ENCODE data around the gene UBA6.
"Not testable (repeated sequence)": the region's sequence is repeated elsewhere in the genome, so short reads cannot be mapped to it uniquely, and the experiment has no call there.

Gene UBA6

DNA sequence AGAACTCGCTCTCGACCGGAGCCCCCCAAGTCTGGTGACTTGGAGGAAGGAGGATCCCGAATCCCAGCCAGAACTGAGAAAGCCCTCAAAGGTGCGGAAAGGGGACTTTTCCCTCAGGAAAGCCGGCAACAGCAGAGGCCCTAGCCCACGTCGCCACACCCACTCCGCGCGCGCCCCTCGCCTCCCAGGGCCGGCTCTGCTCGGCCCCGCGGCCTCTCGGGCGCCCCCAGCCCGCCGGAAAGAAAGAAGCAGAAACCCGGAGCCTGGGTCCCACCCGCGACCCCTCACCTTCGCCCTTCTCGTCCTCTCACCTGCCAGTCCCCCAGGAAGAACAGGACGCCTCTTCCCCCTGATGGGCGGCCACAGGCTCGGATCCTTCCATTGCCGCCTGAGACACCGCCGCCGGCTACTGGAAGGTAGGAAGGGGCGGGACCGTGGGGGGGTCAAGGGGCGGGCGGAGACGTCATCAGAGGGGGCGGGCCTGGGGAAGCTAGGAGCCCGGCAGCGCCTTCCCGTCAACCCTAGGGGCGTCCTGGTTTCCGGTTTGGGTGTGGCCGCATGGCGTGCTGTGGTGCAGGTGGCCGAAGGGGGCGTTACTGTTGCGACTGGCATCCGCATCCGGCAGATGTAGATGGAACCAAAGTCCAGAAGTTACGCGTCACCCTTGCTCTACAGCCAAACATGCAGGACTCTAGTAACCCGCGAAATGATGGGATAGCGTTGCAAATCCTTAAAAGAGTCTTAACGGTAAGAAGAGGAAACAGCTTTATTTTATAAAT is at the start of gene UBA6:
Gene UBA6, minus strand, starts transcription at position 418 of the 779 bp plus-strand sequence. Its CDS starts 36 bp downstream, at position 382.
- peak; percentile 96 for DNase-seq

DNA sequence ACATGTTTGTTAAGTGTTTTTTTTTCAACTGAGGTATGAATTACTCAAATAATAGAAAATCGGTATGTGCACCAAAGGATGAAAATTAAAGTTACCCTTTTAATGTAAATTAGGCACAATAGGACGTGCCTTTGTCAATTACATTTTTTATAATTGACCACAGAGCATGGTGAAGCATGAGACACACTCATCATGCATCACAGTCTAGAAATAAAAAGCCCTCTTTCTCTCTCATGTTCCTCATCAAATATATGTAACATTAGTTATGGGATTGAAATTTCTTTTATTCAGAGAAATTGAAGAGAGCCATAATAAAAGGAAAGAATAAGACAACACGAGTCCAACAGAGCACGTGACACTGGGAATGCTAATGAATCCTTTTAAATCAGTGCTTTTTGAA is 49.7 kb upstream of the UBA6 start:
- DNase-seq: no peak

- no peak for DNase-seq
Measured at GRCh38 chr4:67749286-67749685, 48.3 kb upstream of the UBA6 start.

DNA sequence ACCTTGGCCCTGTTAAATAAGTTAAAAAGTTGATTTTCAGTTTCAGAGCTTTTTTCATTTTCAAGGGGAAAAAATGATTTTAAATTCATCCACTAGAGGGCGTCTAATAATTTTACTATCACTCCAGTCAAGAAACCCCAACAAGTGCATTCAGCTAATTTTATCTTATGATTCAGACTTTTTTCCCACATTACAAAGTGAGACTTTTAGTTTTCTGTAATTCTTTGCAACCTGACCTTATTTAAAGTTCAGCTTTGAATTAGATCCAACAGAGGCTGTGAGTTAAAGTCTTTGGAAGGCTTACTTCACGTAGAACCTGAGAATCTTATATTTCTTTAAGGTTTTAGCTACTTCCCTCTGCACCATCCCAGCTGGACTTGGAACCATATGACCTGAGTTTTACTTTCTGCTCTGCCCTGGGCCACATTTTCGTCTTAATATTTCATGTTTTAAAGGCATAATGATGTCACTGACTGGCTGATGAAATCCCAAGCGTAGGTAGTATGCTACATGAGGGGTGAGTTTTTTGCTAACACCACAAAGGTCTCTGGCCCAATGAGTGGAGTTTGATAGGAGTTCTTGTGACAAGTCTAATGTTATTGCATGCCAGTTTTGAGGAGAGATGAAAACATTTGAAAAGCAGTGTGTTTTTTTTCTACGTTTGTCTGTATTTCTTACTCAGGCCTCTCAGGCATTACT is 46.0 kb upstream of the UBA6 start:
- peak; percentile 39 for DNase-seq

GRCh38 chr4:67744561-67745283 is 43.8 kb upstream of the UBA6 start:
- no peak for DNase-seq

- no peak for DNase-seq
Measured at GRCh38 chr4:67743194-67743593, 42.2 kb upstream of the UBA6 start.

DNA sequence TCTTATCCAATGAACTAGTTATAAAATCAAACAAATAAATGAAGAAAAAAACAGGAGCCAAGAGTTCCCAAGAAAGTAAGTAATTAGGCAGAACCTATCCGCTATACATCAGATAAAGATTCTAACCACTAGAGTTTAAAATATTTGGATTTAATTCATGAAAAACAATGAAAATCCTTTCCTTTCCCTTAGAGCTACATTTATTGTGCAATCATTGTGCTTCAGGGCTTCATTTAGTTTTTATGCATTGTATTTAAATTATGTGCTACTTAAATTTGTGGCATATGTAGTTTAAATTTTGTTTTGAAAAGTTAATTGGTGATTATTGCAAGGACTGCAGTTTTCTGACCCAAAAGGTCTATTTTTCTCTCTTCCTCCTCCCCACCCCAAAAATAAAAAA is 35.3 kb upstream of the UBA6 start:
- DNase-seq: no peak

DNA sequence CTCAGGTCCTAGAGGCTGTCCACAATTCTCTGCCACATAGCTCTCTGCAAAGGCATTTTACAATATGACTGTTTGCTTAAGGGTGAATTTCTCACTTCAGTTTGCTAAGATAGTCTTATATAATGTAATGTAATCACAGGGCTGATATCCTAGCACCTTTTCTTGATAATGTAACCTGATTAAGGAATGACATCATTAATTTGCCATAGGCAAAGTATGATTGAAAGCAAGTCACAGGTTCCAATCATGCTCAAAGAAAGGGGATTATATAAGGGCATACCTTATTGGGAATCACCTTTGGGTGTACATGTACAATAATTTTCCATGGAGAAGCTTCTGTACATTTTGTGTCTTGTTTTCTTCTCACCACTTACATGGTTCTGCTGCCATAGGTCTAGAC is 34.4 kb upstream of the UBA6 start:
- no peak for DNase-seq

DNA sequence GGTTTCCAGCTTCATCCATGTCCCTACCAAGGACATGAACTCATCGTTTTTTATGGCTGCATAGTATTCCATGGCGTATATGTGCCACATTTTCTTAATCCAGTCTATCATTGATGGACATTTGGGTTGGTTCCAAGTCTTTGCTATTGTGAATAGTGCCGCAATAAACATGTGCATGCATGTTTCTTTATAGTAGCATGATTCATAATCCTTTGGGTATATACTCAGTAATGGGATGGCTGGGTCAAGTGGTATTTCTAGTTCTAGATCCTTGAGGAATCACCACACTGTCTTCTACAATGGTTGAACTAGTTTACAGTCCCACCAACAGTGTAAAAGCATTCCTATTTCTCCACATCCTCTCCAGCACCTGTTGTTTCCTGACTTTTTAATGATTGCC is 29.6 kb upstream of the UBA6 start:
- DNase-seq: not testable (repeated sequence)

- DNase-seq: peak; percentile 68
Measured at GRCh38 chr4:67727124-67727850, 26.3 kb upstream of the UBA6 start.

- no peak for DNase-seq
Measured at GRCh38 chr4:67725981-67726380, 25.0 kb upstream of the UBA6 start.

DNA sequence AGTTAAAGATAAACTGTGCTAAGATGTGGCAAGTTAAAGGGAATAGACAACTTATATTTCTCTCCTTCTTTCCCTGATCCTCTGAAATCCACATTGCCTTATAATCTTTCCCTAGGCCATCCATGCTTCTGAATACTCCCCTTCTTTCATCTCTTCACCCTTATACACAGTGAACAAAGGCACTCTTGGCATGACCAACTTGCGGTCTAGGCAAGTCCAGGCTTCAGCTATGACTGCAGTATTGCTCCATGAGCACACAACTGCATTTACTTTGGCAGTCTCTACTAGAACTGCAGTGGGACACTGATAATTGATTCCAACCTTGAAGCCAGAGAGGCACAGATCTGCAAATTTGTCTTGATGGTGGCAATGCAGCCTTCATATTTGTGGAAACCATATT is 24.2 kb upstream of the UBA6 start:
- no peak for DNase-seq

DNA sequence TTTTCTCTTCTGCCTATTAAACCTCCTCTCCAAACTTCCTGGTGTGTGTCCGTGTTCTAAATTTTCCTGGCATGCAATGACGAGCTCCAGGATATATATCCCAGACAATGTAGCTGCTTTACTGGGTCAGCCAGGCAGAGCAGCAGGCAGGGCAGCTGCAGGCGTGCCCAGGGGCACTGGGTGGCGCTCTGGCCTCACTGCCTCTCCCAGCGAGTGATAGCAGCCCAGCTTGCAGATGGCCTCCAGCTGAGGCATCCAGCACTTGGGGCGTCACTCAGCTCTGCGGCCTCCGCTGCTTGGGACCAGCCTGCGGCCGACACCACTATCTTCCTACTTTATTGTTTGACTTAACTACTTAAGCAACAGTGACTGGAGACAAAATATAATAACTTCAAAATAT is 23.0 kb upstream of the UBA6 start:
- no peak for DNase-seq

GRCh38 chr4:67723341-67723740 is 22.4 kb upstream of the UBA6 start:
- DNase-seq: no peak

- DNase-seq: no peak
Measured at GRCh38 chr4:67721770-67722597, 21.0 kb upstream of the UBA6 start.

GRCh38 chr4:67721315-67721769 is 20.4 kb upstream of the UBA6 start:
- no peak for DNase-seq

GRCh38 chr4:67719953-67720617 is 19.1 kb upstream of the UBA6 start:
- DNase-seq: no peak

DNA sequence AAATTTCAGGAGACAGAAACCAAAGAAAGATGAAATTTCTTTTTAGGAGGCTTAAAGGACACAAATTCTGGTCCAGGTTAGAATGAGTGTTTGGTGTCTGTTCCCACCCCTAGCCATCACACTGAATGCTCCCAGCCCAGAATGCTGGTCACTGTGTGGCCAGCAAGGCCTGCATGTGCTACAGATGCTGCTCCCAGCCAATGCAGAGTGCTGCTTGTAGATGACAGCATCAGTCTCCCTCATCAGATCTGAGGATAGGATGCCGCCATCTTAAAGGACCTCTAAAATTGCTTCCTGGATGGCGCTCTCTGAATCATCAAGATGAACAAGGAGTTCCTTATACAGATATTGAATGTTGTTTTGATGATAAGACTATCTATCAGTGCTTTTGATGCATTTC is 17.9 kb upstream of the UBA6 start:
- DNase-seq: no peak

- DNase-seq: no peak
Measured at GRCh38 chr4:67717586-67717985, 16.6 kb upstream of the UBA6 start.

DNA sequence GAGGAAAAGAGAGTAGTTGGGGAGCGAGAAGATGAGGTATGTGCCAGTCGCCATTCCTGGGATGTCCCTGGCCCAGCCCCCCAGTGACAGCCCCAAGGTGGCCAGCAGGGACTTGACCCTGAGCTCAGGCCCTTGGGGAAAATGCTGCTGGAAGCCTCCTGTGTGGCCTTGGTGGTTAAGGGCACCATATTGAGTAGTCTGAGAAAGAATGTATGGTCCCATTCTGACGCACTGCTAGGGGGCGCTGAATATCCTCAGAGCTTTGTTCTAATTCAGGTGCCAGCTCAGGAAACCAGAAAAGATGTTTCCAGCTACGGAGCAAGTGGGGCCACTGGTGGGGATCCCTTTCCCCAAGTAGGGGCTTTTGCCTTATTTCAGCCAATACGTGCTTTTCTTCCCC is 14.0 kb upstream of the UBA6 start:
- no peak for DNase-seq

DNA sequence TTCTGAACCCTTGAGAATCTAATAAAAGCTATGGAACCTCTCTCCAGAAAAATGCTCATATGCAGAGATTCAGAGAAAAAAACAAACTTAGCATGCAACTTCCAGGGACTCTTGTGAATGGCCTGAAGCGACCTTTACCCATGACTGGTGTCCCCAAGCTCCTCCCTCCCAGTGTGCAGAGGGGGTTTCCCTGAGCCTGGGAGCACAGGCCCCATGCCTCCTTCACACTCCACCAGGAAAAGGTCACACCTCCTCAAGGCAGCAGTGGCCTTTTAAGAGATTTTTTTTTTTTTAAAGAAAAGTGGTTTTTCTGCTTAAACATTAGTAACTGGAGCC is 13.3 kb upstream of the UBA6 start:
- DNase-seq: no peak
